GM21717 (cell line): ENCODE measurements around the gene CLIC6.

Source experiments
- ATAC-seq: cut with Tn5 transposase; IDR thresholded peaks from one replicate; pipeline ENCODE4 v1.9.1; 2021; ENCODE audit warnings: mild to moderate bottlenecking, moderate library complexity; ENCODE audit not compliant: unreplicated experiment

The CLIC6 gene

DNA sequence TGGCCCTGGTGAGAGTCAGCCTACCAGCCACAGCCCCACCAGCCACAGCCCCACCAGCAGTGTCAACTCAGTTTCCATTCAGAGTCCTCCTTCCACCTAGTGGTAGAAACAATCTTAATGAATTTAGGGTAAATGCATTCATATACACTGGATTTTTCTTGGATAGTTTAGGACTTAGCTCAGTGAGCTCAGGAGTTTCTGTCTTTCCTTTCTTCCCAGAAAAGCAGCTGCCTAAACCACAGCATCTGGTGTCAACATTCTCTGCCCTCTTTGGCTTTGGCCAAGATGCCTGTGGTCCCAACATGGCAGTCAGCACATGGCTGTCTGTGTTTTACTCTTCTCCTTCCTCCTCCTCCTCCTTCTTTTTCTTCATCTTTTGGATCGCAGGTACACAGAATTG, 94.0 kb downstream of the CLIC6 start:
- no peak for ATAC-seq

- no peak for ATAC-seq
These were observed 96.0 kb downstream of the CLIC6 start for GRCh38 chr21:34764715-34765284.

DNA sequence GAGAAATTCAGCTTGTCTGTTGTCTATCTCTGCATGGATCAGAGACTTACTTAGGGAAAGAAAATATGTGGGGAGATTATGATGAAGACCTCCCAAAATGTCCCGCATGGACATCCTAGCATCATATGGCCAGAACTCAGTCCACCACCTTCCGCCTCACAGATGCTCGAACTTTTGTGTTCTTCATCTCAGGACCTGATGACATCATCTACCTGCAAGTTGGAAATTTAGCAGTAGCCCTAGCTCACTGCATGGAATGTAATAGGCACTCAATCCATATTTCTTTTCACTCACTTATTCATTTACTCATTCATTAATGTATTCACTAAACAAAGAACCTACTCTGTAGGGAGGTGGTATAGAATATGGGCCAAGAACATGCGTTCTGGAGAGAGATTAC, 96.8 kb downstream of the CLIC6 start:
- no peak for ATAC-seq

GRCh38 chr21:34766862-34767261, 98.1 kb downstream of the CLIC6 start:
- ATAC-seq = no peak
